Muscle of leg (tissue), 11 donors: Measurements from ENCODE around the gene RABGGTA. TPM values are rescaled to one million over a fixed set of nuclear protein-coding genes. Genes with fewer than 3 reads are reported as not detected.
A peak's percentile ranks its signal among the peaks of the same experiment; 100 is the strongest.
"Not testable (repeated sequence)": the region's sequence is repeated elsewhere in the genome, so short reads cannot be mapped to it uniquely, and the experiment has no call there.

Experiments used
- DNase-seq: peaks from one replicate; pipeline ENCODE4 v3.0.0; 2013
- H3K27ac ChIP-seq: one replicate; pipeline ENCODE4 v1.5.1; 2013; ENCODE audit warnings: mild to moderate bottlenecking, low read length, control low read depth
- H3K27me3 ChIP-seq: one replicate; pipeline ENCODE4 v1.6.1; 2013; ENCODE audit warnings: low read length; ENCODE audit not compliant: control insufficient read depth, insufficient read depth
- H3K36me3 ChIP-seq: one replicate; pipeline ENCODE4 v1.6.1; 2013; ENCODE audit warnings: low read length; ENCODE audit not compliant: control insufficient read depth, insufficient read depth
- H3K4me1 ChIP-seq: one replicate; pipeline ENCODE4 v1.6.1; 2013; ENCODE audit warnings: low read length; ENCODE audit not compliant: control insufficient read depth, insufficient read depth
- H3K4me3 ChIP-seq: one replicate; pipeline ENCODE4 v1.5.1; 2013; ENCODE audit warnings: low read length, control low read depth
- H3K9me3 ChIP-seq: replicated peaks from 2 replicates; pipeline ENCODE4 v1.6.1; 2013; ENCODE audit warnings: low read depth, low read length; ENCODE audit not compliant: control insufficient read depth
- WGBS: methylation state at CpG from one replicate; pipeline ENCODE4 v1.1.5; 2013; ENCODE audit warnings: missing lambda C conversion rate; ENCODE audit not compliant: insufficient coverage; 5-methylcytosine and 5-hydroxymethylcytosine counted together
- polyA plus RNA-seq, 8 donors: library from polyadenylated mRNA; unstranded; fragments of 120-200 nt; gene quantifications; one replicate each; pipeline versions ENCODE4 v1.2.1 to v1.2.3, GENCODE V29; 2013; ENCODE audit warnings: inconsistent platforms in 1 of 8, low replicate concordance in 1 of 8; ENCODE audit not compliant: insufficient read length in 8 of 8, insufficient read depth in 1 of 8
- total RNA-seq: library from RNA; stranded (reverse); fragments of 120-200 nt; gene quantifications from one replicate; pipeline ENCODE4 v1.2.4, GENCODE V29; 2013

The RABGGTA gene
- total and polyA plus RNA-seq, 9 donors = 8.5 to 21.5 (median 12.8) TPM

DNA sequence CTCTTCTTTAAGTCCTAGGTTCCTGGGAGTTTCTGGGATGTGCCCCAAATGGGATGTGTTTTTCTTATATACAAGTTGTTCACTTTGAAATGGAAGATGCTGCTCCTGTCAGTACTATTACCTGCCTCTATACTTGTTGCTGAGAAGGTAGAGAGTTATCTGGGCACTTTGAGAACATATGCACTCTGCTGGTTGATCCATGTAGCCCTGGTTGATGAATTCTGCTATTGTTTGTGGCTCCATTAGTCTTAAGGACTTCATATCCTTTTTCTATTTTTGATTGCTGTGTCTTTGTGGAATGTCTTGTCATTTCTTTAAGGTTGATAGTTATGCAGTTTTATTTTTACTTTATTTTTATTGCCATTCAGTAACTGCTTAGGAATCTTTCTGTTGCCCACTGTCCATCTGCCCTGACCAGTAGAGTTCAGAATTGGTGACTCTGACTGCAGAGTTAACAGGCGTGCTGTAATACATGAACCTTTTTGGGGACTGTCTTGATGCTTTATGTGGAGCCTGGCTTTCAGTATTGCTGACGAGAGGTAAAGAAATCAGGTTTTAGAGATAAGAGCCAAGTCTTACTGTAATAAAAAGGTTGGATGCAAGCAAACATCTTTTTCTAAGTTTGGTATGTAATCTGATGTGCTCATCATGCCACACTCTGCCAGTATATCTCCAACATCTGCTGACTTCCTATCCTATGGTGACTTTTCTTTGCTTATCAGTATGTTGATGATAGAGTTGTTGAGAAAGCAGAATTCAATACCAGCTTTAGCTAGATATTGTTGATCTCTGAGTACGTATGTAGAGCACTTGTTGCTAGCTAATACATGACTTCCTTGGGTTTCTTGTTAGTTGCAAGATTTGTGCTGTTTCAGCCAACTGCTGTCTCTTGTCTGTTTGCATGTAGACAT lies 37.0 kb downstream of the RABGGTA start:
- no peaks in the 10 kb centered on the region for H3K9me3 ChIP-seq
- H3K36me3 ChIP-seq = peaks cover 47% of the 10 kb centered on the region
- no peak overlapping the region for H3K27ac ChIP-seq
- H3K27me3 ChIP-seq = no peaks in the 10 kb centered on the region
- 83% methylated on average over 1 of the region's 3 CpGs for WGBS
- DNase-seq = no peak
- H3K4me1 ChIP-seq = peaks cover 19% of the 10 kb centered on the region
- H3K4me3 ChIP-seq = no peak overlapping the region

DNA sequence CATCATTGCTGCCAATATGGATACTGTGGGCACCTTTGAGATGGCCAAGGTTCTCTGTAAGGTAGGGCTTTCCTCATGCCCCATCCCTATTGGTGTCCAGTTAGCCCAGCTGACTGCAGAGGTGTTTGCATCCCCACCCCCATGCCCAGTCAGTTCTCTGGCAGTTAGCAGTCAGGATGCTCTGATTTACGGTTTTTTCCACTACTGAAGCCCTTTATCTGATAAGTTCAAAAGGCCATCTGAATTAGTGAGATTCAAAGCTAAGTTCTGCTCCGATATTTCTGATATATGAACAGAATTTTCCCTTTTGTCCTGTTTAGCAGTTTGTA lies 37.9 kb downstream of the RABGGTA start:
- peak overlapping the region; percentile 94 for H3K4me3 ChIP-seq
- H3K9me3 ChIP-seq = no peaks in the 10 kb centered on the region
- H3K27me3 ChIP-seq = no peaks in the 10 kb centered on the region
- H3K36me3 ChIP-seq = peaks cover 38% of the 10 kb centered on the region
- no peak for DNase-seq
- H3K27ac ChIP-seq = no peak overlapping the region
- peaks cover 19% of the 10 kb centered on the region for H3K4me1 ChIP-seq
- 100% methylated on average over 1 of the region's 2 CpGs for WGBS

DNA sequence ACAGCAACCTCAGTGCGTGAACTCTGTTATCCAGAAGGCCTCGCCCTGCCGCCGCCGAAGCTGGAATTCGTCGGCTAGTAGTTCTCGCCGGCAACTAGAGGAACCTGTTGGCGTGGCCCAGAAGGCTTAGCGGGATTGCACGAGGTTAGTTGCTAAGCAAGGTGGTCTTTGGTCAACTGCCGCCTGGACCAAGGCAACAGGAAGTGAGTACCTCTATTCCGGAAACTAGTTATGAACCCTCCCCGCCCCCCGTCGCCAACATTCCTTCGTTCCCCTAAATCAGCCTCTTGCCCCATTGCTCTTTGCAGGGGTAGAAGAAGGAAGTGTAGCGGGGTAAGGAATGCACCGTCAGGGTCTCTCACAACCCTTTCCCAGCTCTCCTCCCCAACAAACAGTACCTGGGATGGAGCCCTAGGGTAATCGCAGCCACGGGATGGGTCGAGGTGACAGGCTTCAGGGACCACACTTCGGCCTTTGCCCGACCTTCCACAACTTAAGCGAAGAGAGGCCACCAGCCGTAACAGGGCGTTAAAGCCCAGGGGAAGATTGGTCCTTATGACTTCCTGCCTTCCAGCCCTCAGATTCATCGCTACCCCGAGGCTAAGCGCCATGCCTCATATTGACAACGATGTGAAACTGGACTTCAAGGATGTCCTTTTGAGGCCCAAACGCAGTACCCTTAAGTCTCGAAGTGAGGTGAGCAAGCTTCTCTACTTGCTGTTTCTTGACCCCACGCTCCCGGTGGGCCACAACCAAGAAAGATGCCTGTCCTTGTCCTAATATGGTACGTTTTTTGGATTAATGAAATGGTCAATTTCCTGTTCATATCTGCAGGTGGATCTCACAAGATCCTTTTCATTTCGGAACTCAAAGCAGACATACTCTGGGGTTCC lies 38.5 kb downstream of the RABGGTA start, which contains the start of gene GMPR2:
TSS of gene GMPR2 (plus strand) at position 285 of the 893 bp plus-strand sequence. CDS start at position 610, 325 bp downstream.
- peak within 1 kb of the TSS; percentile 98 for H3K27ac ChIP-seq
- no peaks in the 10 kb centered on the region for H3K9me3 ChIP-seq
- WGBS = 7% methylated on average over 26 of the region's 38 CpGs
- no peaks in the 10 kb centered on the region for H3K27me3 ChIP-seq
- no peak for DNase-seq
- H3K4me1 ChIP-seq = peaks cover 19% of the 10 kb centered on the region
- H3K4me3 ChIP-seq = peak within 1 kb of the TSS; percentile 94
- peaks cover 36% of the 10 kb centered on the region for H3K36me3 ChIP-seq

DNA sequence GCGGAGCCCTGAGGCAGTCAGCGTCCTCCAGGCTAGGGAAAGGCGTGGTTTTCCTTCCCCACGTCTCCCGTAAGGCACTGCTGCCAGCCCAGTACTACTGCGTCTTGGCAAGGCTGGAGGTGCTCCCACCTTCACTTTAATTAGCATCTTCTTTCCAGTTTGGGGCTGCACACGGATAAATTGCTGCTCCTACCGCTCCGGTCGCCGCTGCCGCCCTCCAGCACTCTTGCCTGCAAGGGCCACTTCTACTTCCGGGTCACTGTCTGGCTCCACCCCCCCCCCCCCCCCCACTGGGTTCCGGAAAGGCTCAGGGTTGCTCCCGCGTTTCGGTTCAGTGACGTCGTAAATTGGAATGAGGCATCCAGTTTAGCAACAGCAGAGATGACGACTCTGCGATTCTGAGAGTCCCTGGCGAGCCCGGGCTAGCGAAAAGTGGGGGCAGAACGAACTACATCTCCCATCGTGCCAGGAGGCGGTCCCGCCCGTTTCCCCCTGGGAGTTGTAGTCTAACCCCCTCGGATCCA lies 39.2 kb downstream of the RABGGTA start, which contains the start of gene NEDD8:
TSS of gene NEDD8 (minus strand) at position 247 of the 524 bp plus-strand sequence. CDS start at position 147, 100 bp downstream.
- peaks cover 19% of the 10 kb centered on the region for H3K4me1 ChIP-seq

DNA sequence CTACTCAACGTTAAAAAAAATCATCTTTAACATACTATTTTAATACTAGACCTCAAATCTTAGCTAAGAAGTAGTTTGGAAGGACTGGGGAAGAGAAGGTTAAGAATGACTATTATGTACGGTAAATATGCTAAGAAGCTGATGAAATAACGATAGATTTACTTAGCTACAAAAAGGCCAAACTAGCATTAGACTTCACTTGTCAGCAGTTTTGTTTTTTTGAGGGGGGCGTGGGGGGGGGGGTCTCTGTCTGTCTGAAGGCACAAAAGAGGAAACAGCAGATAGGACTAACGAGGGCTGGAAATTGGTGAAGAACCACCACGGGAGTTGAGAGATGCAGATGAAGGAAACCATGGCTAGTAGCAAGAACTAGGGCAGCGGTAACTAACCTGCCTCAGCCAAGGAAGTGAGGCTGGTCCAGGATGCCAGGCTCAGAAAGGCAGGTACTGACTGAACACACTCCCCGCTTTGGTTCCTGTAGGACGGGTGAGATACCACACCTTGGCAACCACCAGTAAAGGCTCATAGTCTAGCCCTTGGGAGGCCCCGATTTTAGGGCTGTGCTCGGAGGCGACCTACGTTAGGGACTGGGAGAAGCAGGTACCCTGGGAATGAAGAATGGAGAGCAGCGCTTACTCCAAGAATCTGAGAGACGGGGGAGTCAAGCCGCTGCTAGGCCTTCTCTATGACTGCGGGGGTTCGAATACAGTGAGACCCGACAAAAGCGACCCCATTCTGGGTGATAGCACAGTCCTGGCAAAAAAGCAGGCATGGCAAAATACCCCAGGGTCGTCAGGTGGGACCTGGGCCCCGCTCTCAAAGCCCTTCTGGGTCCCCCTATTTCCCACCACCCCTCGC lies 39.9 kb downstream of the RABGGTA start:
- peak overlapping the region; percentile 98 for H3K27ac ChIP-seq
- H3K4me1 ChIP-seq = peaks cover 19% of the 10 kb centered on the region
- peaks cover 22% of the 10 kb centered on the region for H3K36me3 ChIP-seq
- peak overlapping the region; percentile 94 for H3K4me3 ChIP-seq
- no peaks in the 10 kb centered on the region for H3K9me3 ChIP-seq
- WGBS = 3% methylated on average over 20 of the region's 23 CpGs
- no peak for DNase-seq
- H3K27me3 ChIP-seq = no peaks in the 10 kb centered on the region

More for the DNA sequence above, 39.2 kb downstream of the RABGGTA start, which contains the start of gene NEDD8:
- Histone ChIP-seq H3K36me3 (peaks cover 29% of the 10 kb centered on the region), H3K27me3 (no peaks in the 10 kb centered on the region), H3K4me3 (peak within 1 kb of the TSS; percentile 94), H3K27ac (peak within 1 kb of the TSS; percentile 98), H3K9me3 (no peaks in the 10 kb centered on the region)
- peak; percentile 97 for DNase-seq
- WGBS = 0% methylated on average over 17 of the region's 30 CpGs

DNA sequence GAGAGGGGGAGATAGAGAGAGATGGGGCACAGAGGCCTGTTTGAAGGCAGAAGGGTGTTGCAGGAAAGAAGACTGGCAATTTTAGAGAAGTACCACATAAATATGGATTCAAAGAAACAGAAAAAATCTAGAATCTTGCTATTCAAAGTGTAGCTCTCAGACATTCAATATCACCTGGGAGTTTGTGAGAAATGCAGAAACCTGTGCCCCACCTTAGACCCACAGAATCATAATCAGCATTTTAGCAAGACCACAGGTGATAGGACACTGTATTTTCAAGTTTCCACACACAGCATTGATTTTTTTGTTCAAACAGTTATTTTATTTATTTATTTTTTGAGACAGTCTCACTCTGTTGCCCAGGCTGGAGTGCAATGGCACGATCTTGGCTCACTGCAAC lies 42.5 kb downstream of the RABGGTA start:
- H3K4me3 ChIP-seq = no peak overlapping the region
- no peak overlapping the region for H3K27ac ChIP-seq
- peaks cover 8% of the 10 kb centered on the region for H3K36me3 ChIP-seq
- no peaks in the 10 kb centered on the region for H3K27me3 ChIP-seq
- H3K9me3 ChIP-seq = no peaks in the 10 kb centered on the region
- DNase-seq = no peak
- H3K4me1 ChIP-seq = peaks cover 19% of the 10 kb centered on the region
- no CpG with 5 or more reads among the region's 1 CpG for WGBS

DNA sequence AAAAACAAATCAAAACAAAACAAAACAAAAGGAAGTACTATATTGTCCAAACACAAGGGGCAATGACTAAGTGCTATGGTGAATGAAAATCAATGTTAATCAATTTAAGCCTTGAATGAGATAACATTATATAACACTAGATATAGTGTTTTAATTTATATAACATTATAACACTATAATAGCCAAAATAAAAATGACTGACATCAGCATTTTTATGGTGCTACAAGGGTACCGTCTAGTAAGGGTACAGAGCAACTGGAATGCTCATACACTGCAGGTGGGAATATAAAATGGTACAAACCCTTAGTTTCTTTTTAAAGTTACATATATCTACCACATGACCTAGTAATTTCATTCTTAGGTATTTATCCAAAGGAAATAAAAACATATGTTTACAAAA lies 44.9 kb downstream of the RABGGTA start:
- H3K9me3 ChIP-seq = no peaks in the 10 kb centered on the region
- no peak overlapping the region for H3K4me3 ChIP-seq
- no peaks in the 10 kb centered on the region for H3K27me3 ChIP-seq
- no peak overlapping the region for H3K27ac ChIP-seq
- no peak for DNase-seq
- H3K36me3 ChIP-seq = peaks cover 7% of the 10 kb centered on the region
- H3K4me1 ChIP-seq = peaks cover 8% of the 10 kb centered on the region
- WGBS = no CpG with 5 or more reads among the region's 1 CpG

DNA sequence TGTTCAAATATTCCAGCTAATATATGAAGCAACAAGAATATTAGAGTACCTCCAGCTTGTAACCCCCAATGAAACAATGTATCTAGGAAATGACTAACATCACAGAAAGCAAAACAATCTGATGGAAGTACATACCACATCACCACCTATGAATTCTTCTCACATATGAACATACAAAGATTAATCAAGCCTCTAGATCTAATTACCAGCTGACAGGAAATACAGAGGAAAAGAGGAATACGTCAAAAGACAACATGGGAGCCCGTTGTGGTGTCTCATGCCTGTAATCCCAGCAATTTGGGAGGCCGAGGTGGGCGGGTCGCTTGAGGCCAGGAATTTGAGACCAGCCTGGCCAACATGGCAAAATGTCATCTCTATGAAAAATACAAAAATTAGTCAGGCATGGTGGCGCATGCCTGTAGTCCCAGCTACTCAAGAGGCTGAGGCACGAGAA lies 46.8 kb downstream of the RABGGTA start:
- H3K4me3 ChIP-seq = no peak overlapping the region
- no peaks in the 10 kb centered on the region for H3K4me1 ChIP-seq
- WGBS = 88% methylated on average over 2 of the region's 7 CpGs
- no peak for DNase-seq
- no peaks in the 10 kb centered on the region for H3K9me3 ChIP-seq
- H3K36me3 ChIP-seq = peaks cover 7% of the 10 kb centered on the region
- H3K27ac ChIP-seq = peak overlapping the region; percentile 65
- H3K27me3 ChIP-seq = no peaks in the 10 kb centered on the region

DNA sequence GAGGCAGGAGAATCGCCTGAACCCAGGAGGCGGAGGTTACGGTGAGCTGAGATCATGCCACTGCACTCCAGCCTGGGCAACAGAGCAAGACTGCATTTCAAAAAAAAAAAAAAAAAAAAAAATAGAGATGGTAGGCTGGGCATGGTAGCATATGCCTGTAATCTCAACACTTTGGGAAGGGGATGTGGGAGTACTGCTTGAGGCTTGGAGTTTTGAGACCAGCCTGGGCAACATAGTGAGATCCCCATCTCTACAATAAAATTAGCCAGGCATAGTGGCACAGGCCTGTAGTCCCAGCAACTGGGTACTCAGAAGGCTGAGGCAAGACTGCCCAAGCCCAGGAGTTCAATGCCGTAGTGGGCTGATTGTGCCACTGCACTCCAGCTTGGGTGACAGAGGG lies 48.4 kb downstream of the RABGGTA start:
- WGBS = 92% methylated on average over 2 of the region's 4 CpGs
- not testable (repeated sequence) for H3K36me3 ChIP-seq, DNase-seq, H3K9me3 ChIP-seq, H3K4me1 ChIP-seq, H3K27ac ChIP-seq, H3K27me3 ChIP-seq, H3K4me3 ChIP-seq
